ENCODE results near the gene LAMA5.

The LAMA5 gene

GRCh38 chr20:62367136-62367632 is at the start of gene LAMA5:
LAMA5 (minus strand) TSS chr20:62367312; CDS start chr20:62367245, 67 bp downstream.
- DNase-seq, result no peak

- no peak for DNase-seq
Measured at GRCh38 chr20:62415354-62416111, 48.4 kb upstream of the LAMA5 start.

GRCh38 chr20:62413896-62414481 is 46.9 kb upstream of the LAMA5 start:
- no peak for DNase-seq

- no peak for DNase-seq
Measured at GRCh38 chr20:62413025-62413570, 46.0 kb upstream of the LAMA5 start.

GRCh38 chr20:62412194-62413024 is 45.3 kb upstream of the LAMA5 start:
- DNase-seq, result no peak

- DNase-seq, result no peak
Measured at GRCh38 chr20:62411479-62412193, 44.5 kb upstream of the LAMA5 start.

GRCh38 chr20:62410746-62411478 is 43.8 kb upstream of the LAMA5 start:
- no peak for DNase-seq

- DNase-seq, result peak; percentile 80
Measured at GRCh38 chr20:62409931-62410745, 43.0 kb upstream of the LAMA5 start.

- DNase-seq, result no peak
Measured at GRCh38 chr20:62409086-62409853, 42.2 kb upstream of the LAMA5 start.

- no peak for DNase-seq
Measured at GRCh38 chr20:62408640-62409039, 41.5 kb upstream of the LAMA5 start.

GRCh38 chr20:62408055-62408454 is 40.9 kb upstream of the LAMA5 start:
- DNase-seq, result no peak

GRCh38 chr20:62407221-62407992 is 40.3 kb upstream of the LAMA5 start, which contains the start of gene CABLES2:
CABLES2 (minus strand) TSS chr20:62407285; CDS start chr20:62407276, 9 bp downstream.
- DNase-seq, result peak; percentile 93

GRCh38 chr20:62406635-62407176 is 39.6 kb upstream of the LAMA5 start:
- no peak for DNase-seq

GRCh38 chr20:62405981-62406513 is 38.9 kb upstream of the LAMA5 start:
- DNase-seq, result no peak

- no peak for DNase-seq
Measured at GRCh38 chr20:62405108-62405980, 38.2 kb upstream of the LAMA5 start.

- DNase-seq, result no peak
Measured at GRCh38 chr20:62404761-62405107, 37.6 kb upstream of the LAMA5 start.

GRCh38 chr20:62404112-62404665 is 37.1 kb upstream of the LAMA5 start:
- DNase-seq, result no peak

Data from NCI-H2171 treated with DMSO at 0.1 percent for 48 hours (cell line).